Tibial nerve (tissue), 4 donors: ENCODE data around the gene CDYL. TPM values are rescaled to one million over a fixed set of nuclear protein-coding genes. Genes with fewer than 3 reads are reported as not detected.
"Not testable (repeated sequence)": the region's sequence is repeated elsewhere in the genome, so short reads cannot be mapped to it uniquely, and the experiment has no call there.

ENCODE experiments used
- DNase-seq, 2 donors: peaks; one replicate each; pipeline ENCODE4 v3.0.0-alpha.2; 2019; ENCODE audit warnings: low spot score in 2 of 2
- H3K27ac ChIP-seq, 4 donors: fragments of 200-600 bp; sonication (generic) in 3 of 4; one replicate each; pipeline ENCODE4 v1.5.1; 2017 to 2019; ENCODE audit warnings: mild to moderate bottlenecking in 1 of 4
- H3K27me3 ChIP-seq, 2 donors: fragments of 200-600 bp; sonication (generic) in 1 of 2; one replicate each; pipeline versions ENCODE4 v1.5.1 to v1.6.0; 2017 to 2019
- H3K36me3 ChIP-seq, 3 donors: fragments of 200-600 bp; sonication (generic); one replicate each; pipeline ENCODE4 v1.5.1; 2018 to 2019
- H3K4me1 ChIP-seq, 4 donors: fragments of 200-600 bp; sonication (generic) in 3 of 4; one replicate each; pipeline ENCODE4 v1.5.1; 2017 to 2019
- H3K4me3 ChIP-seq, 4 donors: fragments of 200-600 bp; sonication (generic) in 3 of 4; one replicate each; pipeline ENCODE4 v1.5.1; 2017 to 2019; ENCODE audit warnings: mild to moderate bottlenecking in 1 of 4, moderate library complexity in 1 of 4
- H3K9me3 ChIP-seq, 4 donors: fragments of 200-600 bp; sonication (generic) in 3 of 4; one replicate each; pipeline ENCODE4 v1.5.1; 2017 to 2019
- CTCF ChIP-seq, 5 experiments: fragments of 200-600 bp in 3 of 5; fragments of 450-650 bp in 2 of 5; sonication (generic) in 3 of 5; IDR thresholded peaks; one replicate each; pipeline ENCODE4 v1.5.1; 2016 to 2019; ENCODE audit warnings: antibody characterized with exemption in 5 of 5, mild to moderate bottlenecking in 3 of 5, moderate library complexity in 2 of 5
- EP300 ChIP-seq, 2 donors: sonication (generic); formaldehyde crosslinking; IDR thresholded peaks; one replicate each; pipeline ENCODE4 v1.6.1; 2017; ENCODE audit warnings: antibody characterized with exemption in 2 of 2, mild to moderate bottlenecking in 1 of 2
- POLR2A ChIP-seq, 2 donors: fragments of 450-650 bp; IDR thresholded peaks; one replicate each; pipeline ENCODE4 v1.6.1; 2017; ENCODE audit warnings: antibody characterized with exemption in 2 of 2, mild to moderate bottlenecking in 2 of 2, moderate library complexity in 2 of 2
- WGBS, 2 donors: methylation state at CpG; one replicate each; pipeline ENCODE4 v1.1.5; 2018; 5-methylcytosine and 5-hydroxymethylcytosine counted together
- total RNA-seq, 4 donors: library from RNA; depleted of rRNA; stranded (reverse); fragments of >200 nt; gene quantifications; one replicate each; pipeline ENCODE4 v1.1.0, GENCODE V29; 2016

Gene CDYL
- total RNA-seq, 4 donors from 2014 or later = 20.3 to 37.5 (median 31.7) TPM

GRCh38 chr6:4999586-4999985 lies 223.4 kb downstream of the CDYL start:
- Histone ChIP-seq H3K4me3 (no peak overlapping the region), H3K27ac (no peak overlapping the region), H3K9me3 (no peaks in the 10 kb centered on the region), H3K27me3 (no peaks in the 10 kb centered on the region), H3K4me1 (peaks cover 0 to 6% (median 2%) of the 10 kb centered on the region in 4 donors), H3K36me3 (peaks cover 0 to 68% (median 0%) of the 10 kb centered on the region in 3 donors)
- WGBS, 2 donors = 56 to 75% methylated on average over 2 of the region's 2 CpGs
- no peak for DNase-seq
- TF ChIP-seq CTCF (IDR thresholded peaks at IDR 0.05) = no peak
- no peak for TF ChIP-seq EP300 (IDR thresholded peaks at IDR 0.05)
- no peak for TF ChIP-seq POLR2A (IDR thresholded peaks at IDR 0.05)

- Histone ChIP-seq H3K27me3 (no peaks in the 10 kb centered on the region), H3K4me1 (peaks cover 0 to 8% (median 4%) of the 10 kb centered on the region in 4 donors), H3K4me3 (peak within 1 kb of the TSS; percentile 47 to 79 (median 57)), H3K27ac (peak within 1 kb of the TSS; percentile 78 to 96 (median 92)), H3K9me3 (no peaks in the 10 kb centered on the region), H3K36me3 (peaks cover 0 to 31% (median 0%) of the 10 kb centered on the region in 3 donors)
- TF ChIP-seq POLR2A (IDR thresholded peaks at IDR 0.05) = peak in 1 of 2 donors; percentile 27
- peak in 1 of 2 donors; percentile 75 for TF ChIP-seq EP300 (IDR thresholded peaks at IDR 0.05)
- TF ChIP-seq CTCF (IDR thresholded peaks at IDR 0.05) = peak; percentile 84 to 96 (median 91)
- DNase-seq = peak; percentile 92 to 94
- WGBS, 2 donors = 1% methylated on average over 11 to 53 of the region's 64 CpGs
Measured at GRCh38 chr6:5003604-5004372, 227.6 kb downstream of the CDYL start, which contains the start of gene RPP40. TSS of gene RPP40 (minus strand) at chr6:5004037. CDS start at chr6:5004002, 35 bp downstream.

- Histone ChIP-seq H3K9me3 (no peaks in the 10 kb centered on the region), H3K27ac (peak overlapping the region; percentile 78 to 96 (median 92)), H3K36me3 (peaks cover 0 to 25% (median 0%) of the 10 kb centered on the region in 3 donors), H3K27me3 (no peaks in the 10 kb centered on the region), H3K4me3 (peak overlapping the region; percentile 47 to 79 (median 57)), H3K4me1 (peaks cover 0 to 8% (median 4%) of the 10 kb centered on the region in 4 donors)
- 46 to 53% methylated on average over 12 of the region's 12 CpGs for WGBS, 2 donors
- DNase-seq = no peak
- no peak for TF ChIP-seq POLR2A (IDR thresholded peaks at IDR 0.05)
Measured at GRCh38 chr6:5004373-5005037, 228.3 kb downstream of the CDYL start.

GRCh38 chr6:5005038-5005433 lies 228.8 kb downstream of the CDYL start:
- H3K4me1 ChIP-seq, DNase-seq, H3K9me3 ChIP-seq, H3K4me3 ChIP-seq, H3K27me3 ChIP-seq: not testable (repeated sequence)
- peaks cover 0 to 20% (median 0%) of the 10 kb centered on the region in 3 donors for H3K36me3 ChIP-seq
- H3K27ac ChIP-seq = peak overlapping the region in 1 of 4 donors; percentile 96
- WGBS, 2 donors = 95 to 97% methylated on average over 5 of the region's 5 CpGs

Other genes with a start within 250 kb of the CDYL start
- 10 to 100 TPM in 2 of 4 donors, 1 to 10 TPM in 2; 6.3 to 16.7 (median 9.6) TPM for gene RPP40, start 227.6 kb downstream of the CDYL start, total RNA-seq